Measurements from ENCODE around the gene MICOS13.

- TF ChIP-seq CTCF (IDR thresholded peaks at IDR 0.05) (no peak), POLR2A (IDR thresholded peaks at IDR 0.05) (no peak)
These were observed 18.8 kb downstream of the MICOS13 start for GRCh38 chr19:5661483-5661882.
